ENCODE results near the gene PPFIA4. TPM values are rescaled to one million over a fixed set of nuclear protein-coding genes. Genes with fewer than 3 reads are reported as not detected.

Gene PPFIA4
- total RNA-seq, 4 donors from 2014 or later: under 0.01 to 24.6 (median 0.30) TPM

DNA sequence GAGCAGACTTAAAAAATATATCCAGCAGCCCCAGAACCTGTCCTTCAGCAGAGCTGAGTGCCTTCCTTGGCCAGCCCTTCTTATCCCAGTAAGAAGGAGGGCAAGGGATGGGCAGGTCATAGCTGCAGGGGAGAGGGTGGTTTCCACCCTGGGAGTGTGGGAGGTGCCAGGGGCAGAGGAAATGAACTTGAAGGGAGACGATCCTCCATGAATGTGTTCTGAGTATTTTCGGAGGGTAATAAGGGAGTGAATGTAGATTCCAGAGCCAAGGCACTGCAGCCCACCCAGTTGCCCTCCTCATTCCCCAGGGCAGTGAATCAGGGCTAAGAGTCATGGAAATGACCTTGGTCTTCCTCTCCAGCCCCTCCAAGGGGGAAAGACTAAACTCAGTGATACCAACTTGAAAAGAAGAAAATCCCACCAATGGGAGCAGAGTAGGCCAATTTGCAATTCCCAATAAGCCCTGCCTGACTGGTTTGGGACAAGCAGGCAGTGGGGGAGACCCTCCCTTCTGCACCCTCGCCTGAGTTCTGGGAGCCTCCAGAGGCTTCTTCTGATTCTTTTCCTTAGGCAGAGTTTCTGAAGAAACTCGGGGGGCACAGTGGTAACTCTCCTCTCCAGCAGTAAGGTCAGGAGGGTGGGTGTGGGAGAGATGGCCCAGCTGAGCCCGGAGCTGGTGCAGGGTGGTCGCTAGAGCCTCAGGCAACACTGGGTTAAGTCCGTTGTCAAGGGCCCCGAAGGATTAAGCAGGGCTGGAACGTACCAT is 55.4 kb downstream of the PPFIA4 start:
- H3K36me3 ChIP-seq: no peaks in the 10 kb centered on the region
- H3K27ac ChIP-seq: no peak overlapping the region
- 44 to 63% methylated on average over 9 of the region's 9 CpGs for WGBS, 2 donors
- no peaks in the 10 kb centered on the region for H3K4me1 ChIP-seq
- DNase-seq (ENCODE audit: low spot score in 2 of 2): no peak
- H3K9me3 ChIP-seq: no peaks in the 10 kb centered on the region
- TF ChIP-seq POLR2A (IDR thresholded peaks at IDR 0.05) (no peak), EP300 (IDR thresholded peaks at IDR 0.05) (no peak)
- TF ChIP-seq, protein P1, sequence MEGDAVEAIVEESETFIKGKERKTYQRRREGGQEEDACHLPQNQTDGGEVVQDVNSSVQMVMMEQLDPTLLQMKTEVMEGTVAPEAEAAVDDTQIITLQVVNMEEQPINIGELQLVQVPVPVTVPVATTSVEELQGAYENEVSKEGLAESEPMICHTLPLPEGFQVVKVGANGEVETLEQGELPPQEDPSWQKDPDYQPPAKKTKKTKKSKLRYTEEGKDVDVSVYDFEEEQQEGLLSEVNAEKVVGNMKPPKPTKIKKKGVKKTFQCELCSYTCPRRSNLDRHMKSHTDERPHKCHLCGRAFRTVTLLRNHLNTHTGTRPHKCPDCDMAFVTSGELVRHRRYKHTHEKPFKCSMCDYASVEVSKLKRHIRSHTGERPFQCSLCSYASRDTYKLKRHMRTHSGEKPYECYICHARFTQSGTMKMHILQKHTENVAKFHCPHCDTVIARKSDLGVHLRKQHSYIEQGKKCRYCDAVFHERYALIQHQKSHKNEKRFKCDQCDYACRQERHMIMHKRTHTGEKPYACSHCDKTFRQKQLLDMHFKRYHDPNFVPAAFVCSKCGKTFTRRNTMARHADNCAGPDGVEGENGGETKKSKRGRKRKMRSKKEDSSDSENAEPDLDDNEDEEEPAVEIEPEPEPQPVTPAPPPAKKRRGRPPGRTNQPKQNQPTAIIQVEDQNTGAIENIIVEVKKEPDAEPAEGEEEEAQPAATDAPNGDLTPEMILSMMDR (IDR thresholded peaks at IDR 0.05): no peak
- no peak overlapping the region for H3K4me3 ChIP-seq
- H3K27me3 ChIP-seq: peaks cover 0 to 16% of the 10 kb centered on the region in 2 donors

DNA sequence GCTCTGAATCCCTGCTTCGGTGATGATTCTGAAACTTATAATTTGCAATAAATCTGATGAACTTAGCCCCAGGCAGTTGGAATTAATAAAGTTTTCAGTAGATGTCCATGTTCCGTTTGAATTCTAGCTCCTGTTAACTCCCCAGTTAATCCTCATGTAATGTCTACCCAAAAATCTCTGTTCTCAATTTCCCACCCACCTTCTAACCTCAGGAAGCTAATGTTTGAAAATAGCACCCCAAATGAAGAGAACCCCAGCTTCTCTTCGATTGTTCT is 55.9 kb downstream of the PPFIA4 start:
- H3K4me1 ChIP-seq: no peaks in the 10 kb centered on the region
- H3K9me3 ChIP-seq: no peaks in the 10 kb centered on the region
- WGBS, 2 donors: 44 to 77% methylated on average over 3 of the region's 3 CpGs
- no peaks in the 10 kb centered on the region for H3K36me3 ChIP-seq
- TF ChIP-seq, protein P1 (IDR thresholded peaks at IDR 0.05): no peak
- TF ChIP-seq EP300 (IDR thresholded peaks at IDR 0.05): no peak
- no peak for TF ChIP-seq POLR2A (IDR thresholded peaks at IDR 0.05)
- H3K27ac ChIP-seq: no peak overlapping the region
- DNase-seq (ENCODE audit: low spot score in 2 of 2): no peak
- peaks cover 0 to 11% of the 10 kb centered on the region in 2 donors for H3K27me3 ChIP-seq
- no peak overlapping the region for H3K4me3 ChIP-seq

DNA sequence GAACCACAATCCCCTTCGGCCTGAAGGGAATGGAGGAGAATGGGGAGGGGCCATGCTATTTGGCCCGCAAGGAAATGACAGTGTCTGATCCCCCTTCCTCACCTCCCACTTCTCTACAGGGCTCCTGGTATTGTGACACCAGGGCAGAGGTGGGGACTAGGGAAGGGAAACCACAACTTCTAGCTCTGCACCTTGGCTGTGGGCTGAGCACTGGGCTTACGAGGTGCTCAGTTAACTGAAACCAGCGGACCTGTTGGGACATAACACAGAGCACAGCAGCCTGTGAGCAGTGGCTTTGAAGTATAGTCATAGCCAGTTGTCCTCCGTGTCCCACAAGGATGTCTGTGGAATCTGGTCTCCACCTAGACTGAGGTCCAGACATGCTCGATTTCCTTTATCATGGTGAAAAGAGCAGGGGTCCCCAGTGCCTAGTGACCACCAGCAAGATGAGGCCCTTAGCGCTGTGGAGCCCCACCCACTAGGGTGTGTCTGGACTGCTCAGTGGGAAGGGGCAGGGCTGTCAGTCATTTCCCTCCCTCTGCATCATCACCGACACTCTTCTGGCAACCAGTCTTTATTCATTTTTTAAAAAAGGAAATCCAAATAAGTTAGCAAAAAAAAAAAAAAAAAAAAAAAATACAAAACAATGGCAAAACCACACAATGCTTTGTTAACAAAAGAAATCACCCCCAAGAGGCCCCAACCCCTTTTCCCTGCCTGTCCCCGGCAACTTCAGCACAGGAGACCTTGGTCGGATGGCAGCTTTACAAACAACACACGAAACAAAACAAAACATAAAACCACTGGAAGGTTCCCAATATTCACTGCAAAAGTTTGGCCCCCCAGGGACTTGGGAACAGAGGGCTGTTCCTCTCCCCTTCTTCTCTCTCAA is 56.5 kb downstream of the PPFIA4 start:
- H3K27ac ChIP-seq: no peak overlapping the region
- H3K36me3 ChIP-seq: no peaks in the 10 kb centered on the region
- no peaks in the 10 kb centered on the region for H3K4me1 ChIP-seq
- no peak for DNase-seq (ENCODE audit: low spot score in 2 of 2)
- 54 to 55% methylated on average over 10 to 11 of the region's 11 CpGs for WGBS, 2 donors
- no peak overlapping the region for H3K4me3 ChIP-seq
- TF ChIP-seq EP300 (IDR thresholded peaks at IDR 0.05) (no peak), POLR2A (IDR thresholded peaks at IDR 0.05) (no peak)
- TF ChIP-seq, protein P1 (IDR thresholded peaks at IDR 0.05): no peak
- H3K9me3 ChIP-seq: no peaks in the 10 kb centered on the region
- H3K27me3 ChIP-seq: peaks cover 0 to 9% of the 10 kb centered on the region in 2 donors

DNA sequence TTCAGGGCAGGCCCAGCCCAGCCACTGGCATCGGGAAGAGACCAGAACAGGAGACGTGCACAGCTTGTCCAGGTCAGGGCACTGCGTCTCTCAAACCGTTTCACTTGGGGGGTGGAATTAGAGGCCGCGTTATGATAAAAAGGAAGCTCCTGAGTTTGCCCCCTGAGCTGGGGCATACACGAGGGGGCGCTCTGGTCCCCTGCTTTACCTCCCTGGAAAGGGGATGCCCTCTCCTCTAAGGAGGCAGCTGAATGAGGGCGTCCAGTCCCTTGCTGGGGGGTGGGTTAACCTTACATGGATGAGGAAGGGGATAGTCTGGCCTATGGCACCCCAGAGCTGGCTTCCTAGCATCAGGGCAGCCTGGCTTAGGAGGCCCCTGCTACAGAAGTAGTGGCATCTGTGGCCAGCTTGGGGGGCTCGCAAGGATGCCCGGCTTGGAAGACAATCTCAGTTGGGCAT is 57.2 kb downstream of the PPFIA4 start:
- Histone ChIP-seq H3K27ac (no peak overlapping the region), H3K36me3 (no peaks in the 10 kb centered on the region), H3K4me3 (no peak overlapping the region), H3K4me1 (no peaks in the 10 kb centered on the region), H3K9me3 (no peaks in the 10 kb centered on the region), H3K27me3 (peaks cover 0 to 9% of the 10 kb centered on the region in 2 donors)
- TF ChIP-seq POLR2A (IDR thresholded peaks at IDR 0.05) (no peak), EP300 (IDR thresholded peaks at IDR 0.05) (no peak)
- TF ChIP-seq, protein P1 (IDR thresholded peaks at IDR 0.05): no peak
- WGBS, 2 donors: 77 to 79% methylated on average over 10 to 11 of the region's 11 CpGs
- no peak for DNase-seq (ENCODE audit: low spot score in 2 of 2)
